ENCODE results near the gene OR5B21. TPM values are rescaled to one million over a fixed set of nuclear protein-coding genes. Genes with fewer than 3 reads are reported as not detected.

Gene OR5B21
- total RNA-seq, 6 experiments from 2014 or later = 0.31 TPM; not detected in 5

DNA sequence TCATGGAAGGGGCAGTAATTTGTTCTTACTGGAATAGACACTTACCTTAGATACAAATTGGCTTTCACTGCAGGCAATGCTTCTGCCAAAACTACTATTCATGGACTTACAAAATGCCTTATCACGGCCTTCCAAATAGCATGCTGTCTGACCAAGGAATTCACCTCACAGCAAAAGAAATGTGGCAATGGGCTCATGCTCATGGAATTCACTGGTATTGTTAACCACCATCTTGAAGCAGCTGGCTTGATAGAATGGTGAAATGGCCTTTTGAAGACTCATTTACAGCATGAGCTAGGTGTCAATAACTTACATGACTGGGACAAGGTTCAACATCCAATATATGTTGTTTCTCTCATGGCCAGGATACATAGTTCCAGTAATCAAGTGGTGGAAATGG lies 21.9 kb downstream of the OR5B21 start:
- Mint-ChIP-seq H3K4me1 (ENCODE audit: low read depth) (no peaks in the 10 kb centered on the region), H3K27ac (no peak overlapping the region), H3K4me3 (no peak overlapping the region), H3K27me3 (ENCODE audit: insufficient read depth) (no peaks in the 10 kb centered on the region), H3K36me3 (ENCODE audit: low read depth) (no peaks in the 10 kb centered on the region; the same call in 1 of the 2 replicates), H3K9me3 (no peaks in the 10 kb centered on the region)
- no peak for DNase-seq
- TF ChIP-seq, protein P1, sequence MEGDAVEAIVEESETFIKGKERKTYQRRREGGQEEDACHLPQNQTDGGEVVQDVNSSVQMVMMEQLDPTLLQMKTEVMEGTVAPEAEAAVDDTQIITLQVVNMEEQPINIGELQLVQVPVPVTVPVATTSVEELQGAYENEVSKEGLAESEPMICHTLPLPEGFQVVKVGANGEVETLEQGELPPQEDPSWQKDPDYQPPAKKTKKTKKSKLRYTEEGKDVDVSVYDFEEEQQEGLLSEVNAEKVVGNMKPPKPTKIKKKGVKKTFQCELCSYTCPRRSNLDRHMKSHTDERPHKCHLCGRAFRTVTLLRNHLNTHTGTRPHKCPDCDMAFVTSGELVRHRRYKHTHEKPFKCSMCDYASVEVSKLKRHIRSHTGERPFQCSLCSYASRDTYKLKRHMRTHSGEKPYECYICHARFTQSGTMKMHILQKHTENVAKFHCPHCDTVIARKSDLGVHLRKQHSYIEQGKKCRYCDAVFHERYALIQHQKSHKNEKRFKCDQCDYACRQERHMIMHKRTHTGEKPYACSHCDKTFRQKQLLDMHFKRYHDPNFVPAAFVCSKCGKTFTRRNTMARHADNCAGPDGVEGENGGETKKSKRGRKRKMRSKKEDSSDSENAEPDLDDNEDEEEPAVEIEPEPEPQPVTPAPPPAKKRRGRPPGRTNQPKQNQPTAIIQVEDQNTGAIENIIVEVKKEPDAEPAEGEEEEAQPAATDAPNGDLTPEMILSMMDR (IDR thresholded peaks at IDR 0.05) = no peak

DNA sequence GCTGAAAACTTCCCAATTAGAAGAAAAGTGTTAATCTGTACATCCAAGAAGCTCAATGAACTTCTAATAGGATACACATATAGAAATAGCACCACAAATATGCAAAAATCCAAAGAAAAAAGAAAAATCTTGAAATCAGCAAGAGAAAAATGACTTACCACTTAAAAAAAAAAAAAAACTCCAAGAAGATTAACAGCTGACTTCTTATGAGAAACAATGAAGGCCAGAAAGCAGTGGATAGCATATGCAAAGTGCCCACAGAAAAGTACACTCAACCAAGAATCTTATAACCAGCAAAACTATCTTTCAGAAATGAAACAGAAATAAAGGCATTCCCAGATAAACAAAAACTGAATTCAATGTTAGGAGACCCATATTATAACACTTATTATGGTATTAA lies 36.0 kb downstream of the OR5B21 start:
- no peak for DNase-seq
- Mint-ChIP-seq H3K27me3 (ENCODE audit: insufficient read depth) (no peaks in the 10 kb centered on the region), H3K27ac (no peak overlapping the region), H3K36me3 (ENCODE audit: low read depth) (peaks cover 20% of the 10 kb centered on the region), H3K4me1 (ENCODE audit: low read depth) (no peaks in the 10 kb centered on the region), H3K9me3 (peaks cover 32% of the 10 kb centered on the region), H3K4me3 (no peak overlapping the region)
- TF ChIP-seq, protein P1 (IDR thresholded peaks at IDR 0.05) = no peak

DNA sequence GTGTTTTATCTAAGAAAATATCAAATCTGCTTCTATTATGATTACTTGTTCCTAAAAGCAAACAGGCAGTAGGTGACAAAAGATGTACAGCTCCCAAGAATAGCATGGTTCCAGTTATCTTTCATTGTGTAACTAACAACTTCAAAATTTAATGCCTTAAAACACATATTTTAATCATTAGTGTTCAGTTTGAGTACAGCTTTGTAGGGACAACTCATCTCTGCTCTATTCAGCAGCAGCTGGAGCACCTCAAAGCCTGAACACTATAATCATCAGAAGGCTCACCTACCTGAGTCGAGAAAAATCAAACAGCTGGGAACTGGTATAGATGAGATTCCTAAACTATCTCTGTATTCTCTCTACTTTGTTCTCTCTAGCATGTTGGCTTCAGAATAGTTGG lies 41.6 kb downstream of the OR5B21 start:
- H3K9me3 Mint-ChIP-seq = peaks cover 10% of the 10 kb centered on the region
- DNase-seq = no peak
- peaks cover 6% of the 10 kb centered on the region; the same call in 1 of the 2 replicates for H3K36me3 Mint-ChIP-seq (ENCODE audit: low read depth)
- no peak overlapping the region for H3K4me3 Mint-ChIP-seq
- peaks cover 2% of the 10 kb centered on the region; the same call in 1 of the 2 replicates for H3K27me3 Mint-ChIP-seq (ENCODE audit: insufficient read depth)
- H3K27ac Mint-ChIP-seq = no peak overlapping the region
- H3K4me1 Mint-ChIP-seq (ENCODE audit: low read depth) = peaks cover 14% of the 10 kb centered on the region
- TF ChIP-seq, protein P1 (IDR thresholded peaks at IDR 0.05) = no peak

DNA sequence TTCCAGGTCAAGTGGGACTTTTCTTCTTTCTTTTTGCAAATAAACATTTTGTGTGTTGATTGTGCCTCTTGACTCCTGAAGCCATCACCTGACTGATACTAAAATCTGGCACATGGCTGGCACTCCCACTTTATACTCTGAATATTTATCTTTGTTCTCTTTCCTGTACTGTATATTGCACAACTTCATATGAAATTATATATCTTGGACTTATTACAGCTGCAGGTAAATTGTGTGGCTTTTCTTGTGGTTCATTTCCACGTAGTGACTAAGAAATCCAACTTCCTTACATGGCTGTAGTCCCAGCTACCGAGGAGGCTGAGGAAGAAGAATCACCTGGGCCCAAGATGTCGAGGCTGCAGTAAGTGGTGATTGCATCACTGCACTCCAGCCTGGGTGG lies 42.2 kb downstream of the OR5B21 start:
- peaks cover 14% of the 10 kb centered on the region for H3K4me1 Mint-ChIP-seq (ENCODE audit: low read depth)
- H3K9me3 Mint-ChIP-seq = peaks cover 5% of the 10 kb centered on the region
- H3K27me3 Mint-ChIP-seq (ENCODE audit: insufficient read depth) = peaks cover 2% of the 10 kb centered on the region; the same call in 1 of the 2 replicates
- no peak overlapping the region for H3K4me3 Mint-ChIP-seq
- TF ChIP-seq, protein P1 (IDR thresholded peaks at IDR 0.05) = no peak
- no peak for DNase-seq
- H3K36me3 Mint-ChIP-seq (ENCODE audit: low read depth) = peaks cover 5% of the 10 kb centered on the region; the same call in 1 of the 2 replicates
- H3K27ac Mint-ChIP-seq = no peak overlapping the region

Other genes with a start within 250 kb of the OR5B21 start
- gene OR10W1, start 239.8 kb downstream of the OR5B21 start, total RNA-seq (2021; fragmentation: NEBNext Ultra II Directional; extraction: Animal tissue kit (Norgen Biotek cat#: 25700)) = not detected
- not detected for gene OR5B17, start 149.0 kb downstream of the OR5B21 start, total RNA-seq (2021; fragmentation: NEBNext Ultra II Directional; extraction: Animal tissue kit (Norgen Biotek cat#: 25700))
- not detected for gene OR5B3, start 101.2 kb downstream of the OR5B21 start, total RNA-seq (2021; fragmentation: NEBNext Ultra II Directional; extraction: Animal tissue kit (Norgen Biotek cat#: 25700))
- gene OR5B2, start 80.0 kb downstream of the OR5B21 start, total RNA-seq (2021; fragmentation: NEBNext Ultra II Directional; extraction: Animal tissue kit (Norgen Biotek cat#: 25700)) = not detected
- gene OR5B12, start 65.9 kb downstream of the OR5B21 start, total RNA-seq (2021; fragmentation: NEBNext Ultra II Directional; extraction: Animal tissue kit (Norgen Biotek cat#: 25700)) = not detected
- 100 to 1,000 TPM in 4 of 6 experiments, 10 to 100 TPM in 2; 51.0 to 154 (median 119) TPM for gene LPXN, start 67.8 kb upstream of the OR5B21 start, total RNA-seq (2021; fragmentation: NEBNext Ultra II Directional; extraction: Animal tissue kit (Norgen Biotek cat#: 25700))
- gene ZFP91, start 71.0 kb upstream of the OR5B21 start, total RNA-seq (2021; fragmentation: NEBNext Ultra II Directional; extraction: Animal tissue kit (Norgen Biotek cat#: 25700)) = 10 to 100 TPM; 51.9 to 69.1 (median 59.4) TPM
- gene CNTF, start 114.6 kb upstream of the OR5B21 start, total RNA-seq (2021; fragmentation: NEBNext Ultra II Directional; extraction: Animal tissue kit (Norgen Biotek cat#: 25700)) = 1 to 10 TPM in 4 of 6 experiments, under 1 TPM in 2; 0.91 to 1.7 (median 1.2) TPM
- not detected for gene GLYAT, start 223.8 kb upstream of the OR5B21 start, total RNA-seq (2021; fragmentation: NEBNext Ultra II Directional; extraction: Animal tissue kit (Norgen Biotek cat#: 25700))